HepG2 (cell line): ENCODE data around the gene DHRS4L2. TPM values are rescaled to one million over a fixed set of nuclear protein-coding genes. Genes with fewer than 3 reads are reported as not detected.
A peak's percentile ranks its signal among the peaks of the same experiment; 100 is the strongest.

Experiments
- AHDC1 ChIP-seq: sonication (generic); formaldehyde crosslinking; IDR thresholded peaks from 2 replicates; pipeline ENCODE4 v1.5.1; 2020; ENCODE audit warnings: mild to moderate bottlenecking, missing genetic modification reagents, borderline replicate concordance
- JUN ChIP-seq: sonication (generic); formaldehyde crosslinking; IDR thresholded peaks from 2 replicates; pipeline ENCODE4 v1.4.0; 2020; ENCODE audit warnings: mild to moderate bottlenecking, missing genetic modification reagents
- KDM4B ChIP-seq: sonication (generic); formaldehyde crosslinking; IDR thresholded peaks from 2 replicates; pipeline ENCODE4 v1.4.0; 2020; ENCODE audit warnings: missing genetic modification reagents
- NFE2L1 ChIP-seq: sonication (generic); formaldehyde crosslinking; IDR thresholded peaks from 2 replicates; pipeline ENCODE4 v1.4.0; 2020; ENCODE audit warnings: missing genetic modification reagents, mild to moderate bottlenecking, borderline replicate concordance
- PCBP2 ChIP-seq: fragments of 200-400 bp; formaldehyde crosslinking; optimal IDR thresholded peaks from 2 replicates; pipeline ENCODE3; 2018; ENCODE audit warnings: low read length, low read depth; ENCODE audit not compliant: poor library complexity, severe bottlenecking
- SALL1 ChIP-seq: sonication (generic); formaldehyde crosslinking; IDR thresholded peaks from 2 replicates; pipeline ENCODE4 v1.8.0; 2022; ENCODE audit warnings: mild to moderate bottlenecking, missing genetic modification reagents
- TBL1XR1 ChIP-seq: fragments of 150-350 bp; IDR thresholded peaks from 2 replicates; pipeline ENCODE4 v1.6.1; 2014; ENCODE audit warnings: borderline replicate concordance, low read length; ENCODE audit not compliant: partially characterized antibody
- ZBTB42 ChIP-seq: sonication (generic); formaldehyde crosslinking; IDR thresholded peaks from 2 replicates; pipeline ENCODE4 v1.5.0; 2020; ENCODE audit warnings: mild to moderate bottlenecking, missing genetic modification reagents
- ZNF225 ChIP-seq: sonication (generic); formaldehyde crosslinking; IDR thresholded peaks from 2 replicates; pipeline ENCODE4 v1.4.0; 2020; ENCODE audit warnings: mild to moderate bottlenecking, missing genetic modification reagents
- ZNF263 ChIP-seq: sonication (generic); formaldehyde crosslinking; IDR thresholded peaks from 2 replicates; pipeline ENCODE4 v1.4.0; 2020; ENCODE audit warnings: missing genetic modification reagents
- ZNF282 ChIP-seq: fragments of 450-650 bp; IDR thresholded peaks from 2 replicates; pipeline ENCODE4 v1.6.1; 2018; ENCODE audit not compliant: partially characterized antibody
- ZNF317 ChIP-seq: sonication (generic); formaldehyde crosslinking; IDR thresholded peaks from 2 replicates; pipeline ENCODE4 v1.5.0; 2020; ENCODE audit warnings: mild to moderate bottlenecking, missing genetic modification reagents
- ZNF414 ChIP-seq: sonication (generic); formaldehyde crosslinking; IDR thresholded peaks from 2 replicates; pipeline ENCODE4 v1.5.0; 2020; ENCODE audit warnings: missing genetic modification reagents
- ZNF446 ChIP-seq: sonication (generic); formaldehyde crosslinking; IDR thresholded peaks from 2 replicates; pipeline ENCODE4 v1.5.0; 2020; ENCODE audit warnings: mild to moderate bottlenecking, missing genetic modification reagents
- ZNF543 ChIP-seq: sonication (generic); formaldehyde crosslinking; IDR thresholded peaks from 2 replicates; pipeline ENCODE4 v1.4.0; 2020; ENCODE audit warnings: mild to moderate bottlenecking, missing genetic modification reagents
- ZSCAN25 ChIP-seq: sonication (generic); formaldehyde crosslinking; IDR thresholded peaks from 2 replicates; pipeline ENCODE4 v1.8.0; 2022; ENCODE audit warnings: mild to moderate bottlenecking, missing genetic modification reagents
- ZSCAN31 ChIP-seq: sonication (generic); formaldehyde crosslinking; IDR thresholded peaks from 2 replicates; pipeline ENCODE4 v1.5.0; 2020; ENCODE audit warnings: low read depth, mild to moderate bottlenecking, missing genetic modification reagents
- polyA plus RNA-seq, 8 experiments: library from polyadenylated mRNA; depleted of rRNA in 3 of 8; stranded (reverse) in 7 of 8; unstranded in 1 of 8; fragments of >200 nt; fragmentation: Illumina TruSeq in 4 of 8; extraction: Trizol in 4 of 8; gene quantifications; 2 replicates each; pipeline versions ENCODE4 v1.2.1 to v1.2.3, GENCODE V29; 2011 to 2016; ENCODE audit warnings: low read depth in 4 of 8, missing spikeins in 1 of 8, mixed read lengths in 1 of 8; ENCODE audit not compliant: insufficient read depth in 1 of 8
- total RNA-seq, 5 experiments: library from RNA; depleted of rRNA; stranded (reverse); fragments of >200 nt; fragmentation: Illumina TruSeq; extraction: Trizol; gene quantifications; 2 replicates each; pipeline ENCODE4 v1.2.3, GENCODE V29; 2016; ENCODE audit warnings: low read depth in 1 of 5
- TF ChIP-seq, protein P1 (sequence below): sonication (generic); formaldehyde crosslinking; IDR thresholded peaks from 2 replicates; pipeline ENCODE4 v1.4.0; 2020; ENCODE audit warnings: missing genetic modification reagents
- TF ChIP-seq, protein P2 (sequence below): sonication (generic); formaldehyde crosslinking; IDR thresholded peaks from 2 replicates; pipeline ENCODE4 v1.8.0; 2022; ENCODE audit warnings: mild to moderate bottlenecking, missing genetic modification reagents, borderline replicate concordance

The DHRS4L2 gene
- total and polyA plus RNA-seq, 2 of the 13 experiments (the other 11 are each of a cell fraction or from before 2014, with no cell fraction given), result 24.7 to 38.2 TPM

DNA sequence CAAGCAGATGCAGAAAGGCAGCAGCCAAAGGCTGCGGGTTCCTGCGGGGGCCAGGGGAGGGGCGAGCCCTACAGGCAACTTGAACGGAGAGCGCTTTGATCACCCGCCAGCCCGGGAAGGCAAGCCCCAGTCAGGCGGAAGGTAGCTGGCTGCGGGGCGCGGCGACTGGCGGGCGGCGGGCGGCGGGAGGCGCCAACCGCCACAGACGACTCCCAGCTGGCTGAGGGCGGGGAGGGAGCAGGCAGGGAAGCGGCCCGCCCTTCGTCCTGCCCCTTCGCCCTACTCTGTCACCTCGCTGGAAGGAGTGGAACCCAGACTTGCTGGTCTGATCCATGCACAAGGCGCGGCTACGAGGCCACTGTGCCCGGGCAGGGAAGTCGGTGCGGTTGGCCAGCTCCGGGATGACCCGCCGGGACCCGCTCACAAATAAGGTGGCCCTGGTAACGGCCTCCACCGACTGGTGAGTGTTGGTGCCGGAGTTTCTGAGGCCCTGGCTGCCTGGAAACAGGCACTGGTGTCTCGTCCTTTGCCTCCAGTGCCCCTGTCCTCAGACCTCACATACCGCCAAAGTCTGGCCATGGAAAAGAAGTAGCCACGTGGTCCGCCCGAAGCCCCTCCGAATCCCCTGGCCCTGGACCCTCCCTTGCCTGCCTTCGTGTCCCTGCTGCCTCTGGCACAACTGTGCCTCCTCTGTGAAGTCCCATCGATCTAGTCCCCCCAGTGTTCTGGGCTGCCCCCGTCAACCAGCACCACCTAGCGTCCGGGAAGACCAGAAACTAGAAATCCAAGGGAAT lies 47.6 kb downstream of the DHRS4L2 start (continued):
- TF ChIP-seq ZSCAN31 (CRISPR knock-in tag) (no peak; the same call in 1 of the 2 replicates), ZNF414 (CRISPR knock-in tag) (peak; percentile 77), ZNF543 (no peak; the same call in 1 of the 2 replicates), ZSCAN25 (CRISPR knock-in tag) (no peak), KDM4B (CRISPR knock-in tag) (0 out of 2 replicates have a peak, but pooled peaks have one; percentile 58), ZNF225 (CRISPR knock-in tag) (peak; percentile 98), AHDC1 (CRISPR knock-in tag) (0 out of 2 replicates have a peak, but pooled peaks have one; percentile 6), ZNF263 (CRISPR knock-in tag) (peak; percentile 75; the same call in 1 of the 2 replicates), NFE2L1 (0 out of 2 replicates have a peak, but pooled peaks have one; percentile 77), ZNF282 (no peak), ZBTB42 (no peak), ZNF446 (no peak; the same call in 1 of the 2 replicates), SALL1 (CRISPR knock-in tag) (peak; percentile 82), TBL1XR1 (no peak), ZNF317 (CRISPR knock-in tag) (no peak), PCBP2 (no peak), JUN (CRISPR knock-in tag) (no peak)
- TF ChIP-seq, protein P1, sequence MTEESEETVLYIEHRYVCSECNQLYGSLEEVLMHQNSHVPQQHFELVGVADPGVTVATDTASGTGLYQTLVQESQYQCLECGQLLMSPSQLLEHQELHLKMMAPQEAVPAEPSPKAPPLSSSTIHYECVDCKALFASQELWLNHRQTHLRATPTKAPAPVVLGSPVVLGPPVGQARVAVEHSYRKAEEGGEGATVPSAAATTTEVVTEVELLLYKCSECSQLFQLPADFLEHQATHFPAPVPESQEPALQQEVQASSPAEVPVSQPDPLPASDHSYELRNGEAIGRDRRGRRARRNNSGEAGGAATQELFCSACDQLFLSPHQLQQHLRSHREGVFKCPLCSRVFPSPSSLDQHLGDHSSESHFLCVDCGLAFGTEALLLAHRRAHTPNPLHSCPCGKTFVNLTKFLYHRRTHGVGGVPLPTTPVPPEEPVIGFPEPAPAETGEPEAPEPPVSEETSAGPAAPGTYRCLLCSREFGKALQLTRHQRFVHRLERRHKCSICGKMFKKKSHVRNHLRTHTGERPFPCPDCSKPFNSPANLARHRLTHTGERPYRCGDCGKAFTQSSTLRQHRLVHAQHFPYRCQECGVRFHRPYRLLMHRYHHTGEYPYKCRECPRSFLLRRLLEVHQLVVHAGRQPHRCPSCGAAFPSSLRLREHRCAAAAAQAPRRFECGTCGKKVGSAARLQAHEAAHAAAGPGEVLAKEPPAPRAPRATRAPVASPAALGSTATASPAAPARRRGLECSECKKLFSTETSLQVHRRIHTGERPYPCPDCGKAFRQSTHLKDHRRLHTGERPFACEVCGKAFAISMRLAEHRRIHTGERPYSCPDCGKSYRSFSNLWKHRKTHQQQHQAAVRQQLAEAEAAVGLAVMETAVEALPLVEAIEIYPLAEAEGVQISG (CRISPR knock-in tag), result peak; percentile 99
- TF ChIP-seq, protein P2, sequence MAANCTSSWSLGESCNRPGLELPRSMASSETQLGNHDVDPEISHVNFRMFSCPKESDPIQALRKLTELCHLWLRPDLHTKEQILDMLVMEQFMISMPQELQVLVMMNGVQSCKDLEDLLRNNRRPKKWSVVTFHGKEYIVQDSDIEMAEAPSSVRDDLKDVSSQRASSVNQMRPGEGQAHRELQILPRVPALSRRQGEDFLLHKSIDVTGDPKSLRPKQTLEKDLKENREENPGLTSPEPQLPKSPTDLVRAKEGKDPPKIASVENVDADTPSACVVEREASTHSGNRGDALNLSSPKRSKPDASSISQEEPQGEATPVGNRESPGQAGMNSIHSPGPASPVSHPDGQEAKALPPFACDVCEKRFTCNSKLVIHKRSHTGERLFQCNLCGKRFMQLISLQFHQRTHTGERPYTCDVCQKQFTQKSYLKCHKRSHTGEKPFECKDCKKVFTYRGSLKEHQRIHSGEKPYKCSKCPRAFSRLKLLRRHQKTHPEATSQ (CRISPR knock-in tag), result peak; percentile 91
